BLaER1 (cell line): ENCODE measurements around the gene IPMK.

ENCODE experiments used
- H3K27ac ChIP-seq: shearing (Covaris generic); formaldehyde crosslinking; 2 replicates; pipeline ENCODE4 v1.8.1; 2022
- H3K27me3 ChIP-seq: shearing (Covaris generic); formaldehyde crosslinking; 2 replicates; pipeline ENCODE4 v1.8.1; 2022
- H3K36me3 ChIP-seq: shearing (Covaris generic); formaldehyde crosslinking; 2 replicates; pipeline ENCODE4 v1.8.1; 2022
- H3K4me1 ChIP-seq: shearing (Covaris generic); formaldehyde crosslinking; 2 replicates; pipeline ENCODE4 v1.8.1; 2022
- H3K4me2 ChIP-seq: shearing (Covaris generic); formaldehyde crosslinking; 2 replicates; pipeline ENCODE4 v1.8.1; 2022
- H3K4me3 ChIP-seq: shearing (Covaris generic); formaldehyde crosslinking; 2 replicates; pipeline ENCODE4 v1.8.1; 2022
- H3K9ac ChIP-seq: shearing (Covaris generic); formaldehyde crosslinking; 2 replicates; pipeline ENCODE4 v1.8.1; 2022
- H3K9me3 ChIP-seq: shearing (Covaris generic); formaldehyde crosslinking; 2 replicates; pipeline ENCODE4 v1.8.1; 2022
- H4K20me1 ChIP-seq: shearing (Covaris generic); formaldehyde crosslinking; 2 replicates; pipeline ENCODE4 v1.8.1; 2022
- Cebpa-rat ChIP-seq: shearing (Covaris generic); IDR thresholded peaks from 2 replicates; pipeline ENCODE4 v1.8.1; 2022

The IPMK gene

DNA sequence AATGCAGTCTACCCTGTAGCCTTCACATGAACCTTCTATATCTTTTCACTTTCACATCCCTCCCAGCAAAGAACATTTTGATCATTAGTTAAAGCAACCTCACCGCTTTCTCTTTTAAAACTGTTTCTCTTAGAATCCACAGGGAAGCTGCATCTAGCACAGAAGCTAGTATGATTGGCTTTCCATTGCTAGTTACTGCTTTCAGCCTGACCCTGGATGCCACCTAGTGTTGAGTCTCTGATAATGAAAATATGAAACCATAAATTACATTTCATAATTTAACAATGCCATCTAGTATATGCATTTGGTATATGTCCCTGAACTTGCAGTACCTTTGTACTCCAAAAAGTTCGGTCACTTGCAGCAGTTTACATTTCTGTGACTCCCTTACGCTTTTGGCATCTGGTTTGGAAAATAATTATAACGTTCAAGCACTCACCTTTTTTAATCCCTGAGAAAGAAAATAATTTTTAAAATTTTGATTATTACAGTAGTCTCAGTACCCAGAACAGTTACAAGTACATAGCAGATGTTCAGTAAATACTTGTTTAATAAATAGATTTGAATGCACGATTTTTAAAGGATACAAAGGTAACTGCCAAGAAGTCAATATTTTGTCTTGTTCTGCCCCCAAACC is 24.0 kb upstream of the IPMK start:
- H4K20me1 ChIP-seq: no peaks in the 10 kb centered on the region
- no peaks in the 10 kb centered on the region for H3K27me3 ChIP-seq
- H3K4me1 ChIP-seq: peaks cover 17% of the 10 kb centered on the region
- no peak overlapping the region for H3K4me2 ChIP-seq
- no peak overlapping the region for H3K9ac ChIP-seq
- no peak overlapping the region for H3K27ac ChIP-seq
- no peak overlapping the region for H3K4me3 ChIP-seq
- no peaks in the 10 kb centered on the region for H3K36me3 ChIP-seq
- TF ChIP-seq Cebpa-rat: no peak
- H3K9me3 ChIP-seq: no peaks in the 10 kb centered on the region

DNA sequence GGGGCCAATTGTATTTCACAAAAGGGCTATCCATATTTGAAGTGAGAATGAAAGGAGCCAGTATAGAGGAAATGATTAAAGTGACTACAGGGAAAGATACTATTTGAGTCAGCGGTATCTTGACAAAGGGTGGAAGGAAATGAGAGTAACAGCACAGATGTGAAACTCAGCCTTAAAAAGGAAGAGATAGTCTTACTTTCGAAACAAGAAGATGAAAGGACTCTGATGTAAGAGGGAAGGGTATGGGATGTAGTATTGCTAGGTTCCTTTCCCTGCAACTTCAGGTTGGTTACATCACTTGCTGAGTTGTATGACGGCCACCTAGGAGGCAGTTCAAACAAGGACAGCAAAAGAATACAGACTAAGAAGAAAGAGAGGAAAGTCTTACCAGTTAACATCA is 14.9 kb upstream of the IPMK start:
- Histone ChIP-seq H3K27ac (0 out of 2 replicates have a peak overlapping the region, but pooled peaks have one; percentile 11), H3K27me3 (no peaks in the 10 kb centered on the region), H3K4me1 (peaks cover 32% of the 10 kb centered on the region), H3K36me3 (peaks cover 33% of the 10 kb centered on the region), H3K9ac (no peak overlapping the region), H3K4me3 (no peak overlapping the region), H4K20me1 (no peaks in the 10 kb centered on the region), H3K9me3 (no peaks in the 10 kb centered on the region), H3K4me2 (peak overlapping the region; percentile 55)
- TF ChIP-seq Cebpa-rat: no peak

DNA sequence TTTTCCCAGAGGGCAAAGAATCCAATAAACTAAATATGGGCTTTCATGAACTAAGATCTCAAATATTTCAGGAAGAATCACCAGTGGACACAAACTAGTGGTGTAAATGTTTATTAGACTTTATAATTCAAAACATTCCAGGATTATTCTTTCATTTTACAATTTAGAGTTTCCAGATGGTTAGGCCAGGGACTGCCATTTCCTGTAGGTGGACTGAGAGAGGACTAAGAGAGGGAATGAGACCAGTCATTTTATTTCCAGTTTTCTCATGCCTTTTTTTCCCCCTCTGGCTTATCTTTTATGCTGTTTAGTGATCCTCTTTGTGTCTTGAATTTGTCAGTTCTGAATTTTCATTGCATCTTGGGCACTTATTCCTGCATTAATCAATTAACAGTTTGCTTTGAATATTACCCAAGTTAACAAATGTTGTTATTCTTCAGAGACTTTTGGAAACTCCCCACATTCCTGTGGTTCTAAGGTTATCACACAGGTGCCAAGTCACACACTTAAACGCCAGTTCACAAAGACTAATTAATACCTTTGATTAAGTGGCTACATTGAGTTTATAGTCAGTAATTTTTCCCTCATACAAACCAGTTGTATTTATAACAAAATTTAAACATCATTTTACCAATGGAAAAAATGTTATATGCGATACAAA is 13.5 kb upstream of the IPMK start:
- Histone ChIP-seq H3K36me3 (peaks cover 43% of the 10 kb centered on the region), H3K9ac (no peak overlapping the region), H4K20me1 (no peaks in the 10 kb centered on the region), H3K4me1 (peaks cover 28% of the 10 kb centered on the region), H3K27ac (no peak overlapping the region), H3K4me2 (no peak overlapping the region), H3K27me3 (no peaks in the 10 kb centered on the region), H3K9me3 (no peaks in the 10 kb centered on the region), H3K4me3 (no peak overlapping the region)
- no peak for TF ChIP-seq Cebpa-rat

DNA sequence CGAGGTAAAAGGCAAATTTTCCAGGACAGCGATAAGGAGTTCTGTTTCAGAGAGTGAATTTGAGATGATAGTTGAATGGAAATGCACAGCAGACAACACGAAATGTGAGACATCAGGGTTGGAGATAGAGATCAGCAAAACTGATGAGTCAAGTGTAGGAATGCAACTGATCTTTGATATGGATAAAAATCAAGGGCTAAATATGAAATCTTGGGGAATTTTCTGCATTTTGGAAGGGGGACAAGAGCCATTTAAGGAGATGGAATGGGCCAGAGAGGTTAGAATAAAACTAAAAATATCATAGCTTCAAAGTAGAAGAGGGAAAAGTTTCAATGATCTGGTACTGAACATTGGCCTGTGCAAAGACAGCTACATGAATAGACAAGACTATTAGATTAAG is 12.8 kb upstream of the IPMK start:
- H4K20me1 ChIP-seq: peaks cover 6% of the 10 kb centered on the region; the same call in 1 of the 2 replicates
- H3K27ac ChIP-seq: no peak overlapping the region
- H3K4me1 ChIP-seq: peaks cover 28% of the 10 kb centered on the region
- no peak overlapping the region for H3K9ac ChIP-seq
- TF ChIP-seq Cebpa-rat: no peak
- no peak overlapping the region for H3K4me2 ChIP-seq
- no peaks in the 10 kb centered on the region for H3K9me3 ChIP-seq
- no peak overlapping the region for H3K4me3 ChIP-seq
- peaks cover 43% of the 10 kb centered on the region for H3K36me3 ChIP-seq
- no peaks in the 10 kb centered on the region for H3K27me3 ChIP-seq

DNA sequence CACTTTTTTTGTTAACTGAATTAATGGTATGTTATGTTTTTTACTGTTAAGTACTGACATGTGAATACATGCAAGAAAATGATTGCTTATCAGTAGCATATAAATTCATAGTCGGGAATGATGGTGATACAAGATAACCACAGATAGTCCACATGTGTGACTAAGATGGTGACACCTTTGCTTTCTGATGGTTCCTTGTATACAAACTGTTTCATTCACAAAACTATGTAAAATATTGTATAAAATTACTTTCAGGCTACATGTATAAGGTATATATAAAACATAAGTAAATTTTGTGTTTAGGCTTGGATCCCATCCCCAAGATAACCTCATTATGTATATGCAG is 11.2 kb upstream of the IPMK start:
- H4K20me1 ChIP-seq: peaks cover 18% of the 10 kb centered on the region; the same call in 1 of the 2 replicates
- H3K36me3 ChIP-seq: peaks cover 40% of the 10 kb centered on the region

DNA sequence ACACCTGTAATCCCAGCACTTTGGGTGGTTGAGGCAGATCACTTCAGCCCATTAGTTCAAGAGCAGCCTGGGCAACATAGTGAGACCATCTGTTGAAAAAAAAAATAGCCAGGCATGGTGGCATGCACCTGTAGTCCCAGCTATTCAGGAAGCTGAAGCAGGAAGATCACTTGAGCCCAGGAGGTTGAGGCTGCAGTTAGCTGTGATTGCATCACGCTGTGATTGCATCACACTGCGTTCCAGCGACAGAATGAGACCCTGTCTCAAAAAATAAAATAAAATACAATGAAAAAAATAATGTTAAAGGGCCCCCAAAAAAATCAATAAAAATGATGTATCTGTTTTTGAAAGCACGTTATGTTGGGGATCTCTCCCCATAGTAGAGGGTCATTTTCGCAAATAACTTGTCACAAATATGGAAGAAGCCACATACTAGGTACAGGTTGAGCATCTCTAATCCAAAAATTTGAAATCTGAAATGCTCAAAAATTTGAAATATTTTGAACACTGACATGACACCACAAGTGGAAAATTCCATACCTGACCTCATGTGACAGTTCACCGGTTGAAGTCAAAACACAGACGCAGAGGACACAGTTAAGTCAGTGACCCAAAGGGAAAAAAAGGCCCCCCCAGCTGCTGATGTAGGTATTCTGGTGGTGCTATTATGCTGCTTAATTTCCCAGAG is 10.7 kb upstream of the IPMK start:
- no peak overlapping the region for H3K4me3 ChIP-seq
- no peak overlapping the region for H3K4me2 ChIP-seq
- no peaks in the 10 kb centered on the region for H3K9me3 ChIP-seq
- peaks cover 28% of the 10 kb centered on the region for H3K4me1 ChIP-seq
- H3K9ac ChIP-seq: no peak overlapping the region
- 0 out of 2 replicates have a peak, but pooled peaks have one; percentile 51 for TF ChIP-seq Cebpa-rat
- peaks cover 39% of the 10 kb centered on the region for H3K36me3 ChIP-seq
- no peak overlapping the region for H3K27ac ChIP-seq
- H3K27me3 ChIP-seq: no peaks in the 10 kb centered on the region
- H4K20me1 ChIP-seq: peaks cover 18% of the 10 kb centered on the region; the same call in 1 of the 2 replicates

More for the DNA sequence above, 11.2 kb upstream of the IPMK start:
- Histone ChIP-seq H3K4me1 (peaks cover 28% of the 10 kb centered on the region), H3K27me3 (no peaks in the 10 kb centered on the region), H3K9ac (no peak overlapping the region), H3K27ac (no peak overlapping the region), H3K4me3 (no peak overlapping the region), H3K4me2 (no peak overlapping the region), H3K9me3 (no peaks in the 10 kb centered on the region)
- TF ChIP-seq Cebpa-rat: no peak

DNA sequence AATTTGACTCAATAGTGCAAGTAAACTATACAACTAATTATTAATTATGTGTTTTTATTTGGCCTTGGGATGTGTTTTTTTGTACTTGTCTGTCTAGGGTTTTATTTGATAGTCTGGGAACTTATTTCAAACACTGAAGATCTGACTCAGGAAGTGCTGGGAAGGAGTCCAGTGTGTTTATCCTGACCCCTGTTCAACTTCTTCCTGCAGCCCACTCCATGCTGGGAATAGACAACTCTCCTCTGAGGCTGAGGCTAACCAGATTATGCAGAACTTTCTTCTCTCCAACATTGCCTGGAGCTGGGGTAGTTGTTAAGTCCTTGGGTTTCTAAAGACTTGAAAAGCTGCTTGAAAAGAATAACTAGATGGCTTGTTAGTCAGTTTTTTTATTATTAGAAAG is 8.2 kb upstream of the IPMK start:
- H4K20me1 ChIP-seq: peaks cover 18% of the 10 kb centered on the region; the same call in 1 of the 2 replicates
- no peaks in the 10 kb centered on the region for H3K27me3 ChIP-seq
- H3K27ac ChIP-seq: no peak overlapping the region
- peaks cover 7% of the 10 kb centered on the region; the same call in 1 of the 2 replicates for H3K4me1 ChIP-seq
- no peak overlapping the region for H3K4me2 ChIP-seq
- H3K9ac ChIP-seq: no peak overlapping the region
- H3K36me3 ChIP-seq: peaks cover 36% of the 10 kb centered on the region
- TF ChIP-seq Cebpa-rat: no peak
- no peaks in the 10 kb centered on the region for H3K9me3 ChIP-seq
- no peak overlapping the region for H3K4me3 ChIP-seq

DNA sequence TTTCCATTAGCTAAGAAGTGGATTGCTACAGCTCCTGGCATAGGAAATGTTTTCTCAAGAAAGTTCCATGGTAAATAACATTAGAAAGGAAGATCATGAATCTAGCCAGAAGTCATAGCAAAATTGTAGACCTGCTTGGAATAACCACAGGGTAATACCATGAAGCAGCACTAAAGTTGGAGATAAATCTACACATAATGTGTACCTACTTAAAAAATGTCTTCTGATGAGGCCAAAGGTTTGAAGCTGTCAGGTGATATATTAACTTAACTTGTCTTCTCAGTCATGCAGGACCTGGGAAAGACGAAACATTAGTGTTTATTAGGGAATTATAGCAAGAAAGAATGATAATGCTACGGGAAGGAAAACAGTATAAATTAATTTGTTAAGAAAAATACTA is 7.6 kb upstream of the IPMK start:
- Histone ChIP-seq H3K36me3 (peaks cover 34% of the 10 kb centered on the region), H3K4me2 (no peak overlapping the region), H3K4me3 (no peak overlapping the region), H3K9me3 (no peaks in the 10 kb centered on the region), H3K9ac (no peak overlapping the region), H3K4me1 (peaks cover 6% of the 10 kb centered on the region), H3K27me3 (no peaks in the 10 kb centered on the region), H3K27ac (no peak overlapping the region), H4K20me1 (peaks cover 18% of the 10 kb centered on the region; the same call in 1 of the 2 replicates)
- no peak for TF ChIP-seq Cebpa-rat

DNA sequence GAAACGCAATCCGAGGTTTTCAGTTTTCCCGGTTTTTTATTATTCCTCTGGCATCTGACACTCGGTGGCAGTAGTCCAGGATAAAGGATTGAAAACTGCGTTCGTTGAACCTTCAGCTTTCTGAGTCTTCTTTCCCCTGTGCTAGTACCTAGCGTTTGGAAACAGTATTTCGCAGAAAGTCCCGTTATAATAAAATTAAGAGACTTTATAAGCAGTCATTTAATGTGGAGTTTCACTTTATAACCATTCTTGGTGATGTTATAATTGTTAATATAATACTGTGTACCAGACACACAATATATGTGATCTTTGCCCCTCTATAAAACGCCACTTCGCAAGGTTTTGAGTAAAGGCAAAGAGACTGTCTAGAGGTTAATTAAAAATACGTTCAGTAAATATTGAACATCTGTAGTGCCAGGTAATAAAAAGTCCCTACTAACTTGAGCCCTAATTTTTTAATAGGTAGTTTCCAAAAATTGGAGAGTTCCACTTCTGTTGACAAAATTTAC is 2.1 kb upstream of the IPMK start:
- peaks cover 18% of the 10 kb centered on the region for H4K20me1 ChIP-seq
- TF ChIP-seq Cebpa-rat: no peak
- no peaks in the 10 kb centered on the region for H3K36me3 ChIP-seq
- H3K27ac ChIP-seq: peak overlapping the region; percentile 81
- peak overlapping the region; percentile 87 for H3K9ac ChIP-seq
- peak overlapping the region; percentile 77 for H3K4me2 ChIP-seq
- peak overlapping the region; percentile 92 for H3K4me3 ChIP-seq
- peaks cover 12% of the 10 kb centered on the region for H3K4me1 ChIP-seq
- no peaks in the 10 kb centered on the region for H3K27me3 ChIP-seq
- H3K9me3 ChIP-seq: no peaks in the 10 kb centered on the region
